ENCODE measurements around the gene NEMP2.
"Not testable (repeated sequence)": the region's sequence is repeated elsewhere in the genome, so short reads cannot be mapped to it uniquely, and the experiment has no call there.

Gene NEMP2

GRCh38 chr2:190490502-190490901 is 44.0 kb downstream of the NEMP2 start:
- no peak for DNase-seq (ENCODE audit: low read depth in 2 of 2)

- no peak for DNase-seq (ENCODE audit: low read depth in 2 of 2)
Measured at GRCh38 chr2:190489475-190489874, 45.0 kb downstream of the NEMP2 start.

- no peak for DNase-seq (ENCODE audit: low read depth in 2 of 2)
Measured at GRCh38 chr2:190488516-190489233, 45.8 kb downstream of the NEMP2 start.

GRCh38 chr2:190486037-190486623 is 48.4 kb downstream of the NEMP2 start:
- no peak for DNase-seq (ENCODE audit: low read depth in 2 of 2)

- DNase-seq (ENCODE audit: low read depth in 2 of 2), result no peak
Measured at GRCh38 chr2:190482451-190482850, 52.1 kb downstream of the NEMP2 start.

GRCh38 chr2:190481339-190481738 is 53.2 kb downstream of the NEMP2 start:
- no peak for DNase-seq (ENCODE audit: low read depth in 2 of 2)

- DNase-seq (ENCODE audit: low read depth in 2 of 2), result no peak
Measured at GRCh38 chr2:190478572-190479195, 55.8 kb downstream of the NEMP2 start.

GRCh38 chr2:190477661-190478454 is 56.7 kb downstream of the NEMP2 start:
- no peak for DNase-seq (ENCODE audit: low read depth in 2 of 2)

GRCh38 chr2:190470256-190470826 is 64.2 kb downstream of the NEMP2 start:
- DNase-seq (ENCODE audit: low read depth in 2 of 2), result no peak

GRCh38 chr2:190469771-190470170 is 64.8 kb downstream of the NEMP2 start:
- no peak for DNase-seq (ENCODE audit: low read depth in 2 of 2)

- DNase-seq (ENCODE audit: low read depth in 2 of 2), result peak; percentile 98
Measured at GRCh38 chr2:190468814-190469569, 65.5 kb downstream of the NEMP2 start.

GRCh38 chr2:190468354-190468753 is 66.2 kb downstream of the NEMP2 start:
- not testable (repeated sequence) for DNase-seq (ENCODE audit: low read depth in 2 of 2)

GRCh38 chr2:190467575-190468083 is 66.9 kb downstream of the NEMP2 start:
- no peak for DNase-seq (ENCODE audit: low read depth in 2 of 2)

GRCh38 chr2:190466819-190467446 is 67.6 kb downstream of the NEMP2 start:
- DNase-seq (ENCODE audit: low read depth in 2 of 2), result no peak

- no peak for DNase-seq (ENCODE audit: low read depth in 2 of 2)
Measured at GRCh38 chr2:190465060-190465459, 69.5 kb downstream of the NEMP2 start.

GRCh38 chr2:190462611-190463010 is 71.9 kb downstream of the NEMP2 start:
- no peak for DNase-seq (ENCODE audit: low read depth in 2 of 2)

- no peak for DNase-seq (ENCODE audit: low read depth in 2 of 2)
Measured at GRCh38 chr2:190462181-190462580, 72.3 kb downstream of the NEMP2 start.

GRCh38 chr2:190460487-190460886 is 74.0 kb downstream of the NEMP2 start:
- DNase-seq (ENCODE audit: low read depth in 2 of 2), result no peak

- DNase-seq (ENCODE audit: low read depth in 2 of 2), result no peak
Measured at GRCh38 chr2:190459881-190460280, 74.6 kb downstream of the NEMP2 start.

- no peak for DNase-seq (ENCODE audit: low read depth in 2 of 2)
Measured at GRCh38 chr2:190458352-190459107, 76.0 kb downstream of the NEMP2 start.

Measured in fibroblast of skin of left quadriceps (primary cell).